Smooth muscle cell (in vitro differentiated cells): Measurements from ENCODE around the gene KRTAP5-3. TPM values are rescaled to one million over a fixed set of nuclear protein-coding genes. Genes with fewer than 3 reads are reported as not detected.

Experiments
- DNase-seq: peaks from one replicate; lab custom pipeline; 2025; ENCODE audit not compliant: unreplicated experiment; lab: John Stamatoyannopoulos, UW
- H2AFZ ChIP-seq: fragments of 200-600 bp; sonication (generic); 2 replicates; pipeline ENCODE4 v1.6.0; 2016; ENCODE audit warnings: antibody characterized with exemption, low read depth, mild to moderate bottlenecking
- H3F3A ChIP-seq: fragments of 200-600 bp; sonication (generic); 2 replicates; pipeline ENCODE4 v1.6.0; 2017; ENCODE audit warnings: antibody characterized with exemption, low read depth
- H3K27ac ChIP-seq: fragments of 200-600 bp; sonication (generic); 2 replicates; pipeline ENCODE4 v1.5.1; 2016; ENCODE audit warnings: low read depth, mild to moderate bottlenecking
- H3K27me3 ChIP-seq: fragments of 200-600 bp; sonication (generic); 2 replicates; pipeline ENCODE4 v1.6.1; 2016; ENCODE audit warnings: low read depth, mild to moderate bottlenecking
- H3K36me3 ChIP-seq: fragments of 200-600 bp; sonication (generic); 2 replicates; pipeline ENCODE4 v1.5.1; 2016; ENCODE audit warnings: low read depth
- H3K4me1 ChIP-seq: fragments of 200-600 bp; sonication (generic); 2 replicates; pipeline ENCODE4 v1.5.1; 2016; ENCODE audit warnings: low read depth
- H3K4me2 ChIP-seq: fragments of 200-600 bp; sonication (generic); 2 replicates; pipeline ENCODE4 v1.6.0; 2016; ENCODE audit warnings: mild to moderate bottlenecking
- H3K4me3 ChIP-seq: fragments of 200-600 bp; sonication (generic); 2 replicates; pipeline ENCODE4 v1.5.1; 2016; ENCODE audit warnings: mild to moderate bottlenecking
- H3K79me2 ChIP-seq: fragments of 200-600 bp; sonication (generic); 2 replicates; pipeline ENCODE4 v1.6.0; 2016; ENCODE audit warnings: low read depth, mild to moderate bottlenecking
- H3K9ac ChIP-seq: fragments of 200-600 bp; sonication (generic); 2 replicates; pipeline ENCODE4 v1.6.0; 2016; ENCODE audit warnings: low read depth
- H3K9me3 ChIP-seq: fragments of 200-600 bp; sonication (generic); replicated peaks from 2 replicates; pipeline ENCODE4 v1.5.1; 2016; ENCODE audit warnings: low read depth
- H4K20me1 ChIP-seq: fragments of 200-600 bp; sonication (generic); 2 replicates; pipeline ENCODE4 v1.6.0; 2016; ENCODE audit warnings: low read depth
- CTCF ChIP-seq: fragments of 200-600 bp; sonication (generic); IDR thresholded peaks from 2 replicates; pipeline ENCODE4 v1.5.1; 2017; ENCODE audit warnings: borderline replicate concordance, mild to moderate bottlenecking, antibody characterized with exemption; ENCODE audit not compliant: insufficient read depth, poor library complexity, severe bottlenecking
- WGBS: methylation state at CpG from one replicate; pipeline ENCODE4 v1.1.7; 2016; ENCODE audit warnings: low lambda C conversion rate; 5-methylcytosine and 5-hydroxymethylcytosine counted together
- polyA plus RNA-seq: library from polyadenylated mRNA; unstranded; fragments of >200 nt; fragmentation: Nextera tagmentation; extraction: Ambion mirVana; gene quantifications from 2 replicates; pipeline ENCODE4 v1.2.1, GENCODE V29; 2016
- total RNA-seq: library from RNA; depleted of rRNA; stranded (reverse); fragments of >200 nt; gene quantifications from 2 replicates; pipeline ENCODE4 v1.2.3, GENCODE V29; 2014

Gene KRTAP5-3
- total and polyA plus RNA-seq, 2 experiments from 2014 or later, result not detected

GRCh38 chr11:1570531-1570895 lies 37.8 kb downstream of the KRTAP5-3 start:
- Histone ChIP-seq H2AFZ (no peak overlapping the region), H3K4me2 (peak overlapping the region; percentile 81), H3K79me2 (peaks cover 6% of the 10 kb centered on the region), H3K9me3 (no peaks in the 10 kb centered on the region), H3K4me1 (no peaks in the 10 kb centered on the region), H3F3A (no peaks in the 10 kb centered on the region), H3K4me3 (peak overlapping the region; percentile 53), H3K27ac (no peak overlapping the region), H3K27me3 (peaks cover 29% of the 10 kb centered on the region), H3K9ac (no peak overlapping the region), H4K20me1 (peaks cover 56% of the 10 kb centered on the region), H3K36me3 (no peaks in the 10 kb centered on the region)
- 90% methylated on average over 7 of the region's 8 CpGs for WGBS
- no peak for TF ChIP-seq CTCF
- no peak for DNase-seq

- Histone ChIP-seq H4K20me1 (peaks cover 61% of the 10 kb centered on the region), H3K9ac (no peak overlapping the region), H3K9me3 (no peaks in the 10 kb centered on the region), H3K27me3 (peaks cover 25% of the 10 kb centered on the region), H3K4me3 (no peak overlapping the region), H3K79me2 (peaks cover 6% of the 10 kb centered on the region), H2AFZ (no peak overlapping the region), H3F3A (no peaks in the 10 kb centered on the region), H3K36me3 (no peaks in the 10 kb centered on the region), H3K4me1 (no peaks in the 10 kb centered on the region), H3K27ac (no peak overlapping the region), H3K4me2 (no peak overlapping the region)
- no peak for TF ChIP-seq CTCF
- 88% methylated on average over 11 of the region's 11 CpGs for WGBS
- no peak for DNase-seq
Observed at GRCh38 chr11:1570001-1570453, 38.2 kb downstream of the KRTAP5-3 start.

- no peaks in the 10 kb centered on the region for H3K9me3 ChIP-seq
- 84% methylated on average over 14 of the region's 14 CpGs for WGBS
- H3K4me3 ChIP-seq, result no peak overlapping the region
- no peak overlapping the region for H2AFZ ChIP-seq
- H3K27ac ChIP-seq, result no peak overlapping the region
- H3K4me1 ChIP-seq, result no peaks in the 10 kb centered on the region
- H3K9ac ChIP-seq, result no peak overlapping the region
- peaks cover 68% of the 10 kb centered on the region for H4K20me1 ChIP-seq
- H3K79me2 ChIP-seq, result peaks cover 6% of the 10 kb centered on the region
- no peak for TF ChIP-seq CTCF
- no peaks in the 10 kb centered on the region for H3K36me3 ChIP-seq
- no peaks in the 10 kb centered on the region for H3F3A ChIP-seq
- peaks cover 20% of the 10 kb centered on the region for H3K27me3 ChIP-seq
- DNase-seq, result no peak
- no peak overlapping the region for H3K4me2 ChIP-seq
Observed at GRCh38 chr11:1569251-1569780, 38.9 kb downstream of the KRTAP5-3 start.

- Histone ChIP-seq H3K9ac (no peak overlapping the region), H3K27ac (no peak overlapping the region), H3F3A (no peaks in the 10 kb centered on the region), H3K4me1 (no peaks in the 10 kb centered on the region), H3K36me3 (no peaks in the 10 kb centered on the region), H3K9me3 (no peaks in the 10 kb centered on the region), H3K27me3 (peaks cover 11% of the 10 kb centered on the region), H3K4me3 (no peak overlapping the region), H4K20me1 (peaks cover 77% of the 10 kb centered on the region), H3K4me2 (no peak overlapping the region), H3K79me2 (peaks cover 6% of the 10 kb centered on the region), H2AFZ (no peak overlapping the region)
- no peak for DNase-seq
- 58% methylated on average over 13 of the region's 13 CpGs for WGBS
- TF ChIP-seq CTCF, result no peak
Observed at GRCh38 chr11:1568441-1568911, 39.8 kb downstream of the KRTAP5-3 start.
